Omental fat pad (tissue), 4 donors: Measurements from ENCODE around the gene AFP. TPM values are rescaled to one million over a fixed set of nuclear protein-coding genes. Genes with fewer than 3 reads are reported as not detected.

ENCODE experiments used
- ATAC-seq: fragments of 150-250 bp; one replicate; pipeline ENCODE4 v1.9.1; 2016; ENCODE audit warnings: mild to moderate bottlenecking, moderate library complexity; ENCODE audit not compliant: low FRiP score
- DNase-seq: peaks from one replicate; pipeline ENCODE4 v3.0.0-alpha.2; 2019; ENCODE audit warnings: low spot score
- total RNA-seq, 4 donors: library from RNA; depleted of rRNA; stranded (reverse); fragments of >200 nt; gene quantifications; one replicate each; pipeline ENCODE4 v1.1.0, GENCODE V29; 2016
- TF ChIP-seq, protein P1 (sequence below), 3 donors: fragments of 450-650 bp; IDR thresholded peaks; one replicate each; pipeline ENCODE4 v1.5.1; 2016 to 2017; ENCODE audit warnings: antibody characterized with exemption in 3 of 3, mild to moderate bottlenecking in 3 of 3, moderate library complexity in 2 of 3

The AFP gene
- total RNA-seq, 4 donors from 2014 or later, result not detected

DNA sequence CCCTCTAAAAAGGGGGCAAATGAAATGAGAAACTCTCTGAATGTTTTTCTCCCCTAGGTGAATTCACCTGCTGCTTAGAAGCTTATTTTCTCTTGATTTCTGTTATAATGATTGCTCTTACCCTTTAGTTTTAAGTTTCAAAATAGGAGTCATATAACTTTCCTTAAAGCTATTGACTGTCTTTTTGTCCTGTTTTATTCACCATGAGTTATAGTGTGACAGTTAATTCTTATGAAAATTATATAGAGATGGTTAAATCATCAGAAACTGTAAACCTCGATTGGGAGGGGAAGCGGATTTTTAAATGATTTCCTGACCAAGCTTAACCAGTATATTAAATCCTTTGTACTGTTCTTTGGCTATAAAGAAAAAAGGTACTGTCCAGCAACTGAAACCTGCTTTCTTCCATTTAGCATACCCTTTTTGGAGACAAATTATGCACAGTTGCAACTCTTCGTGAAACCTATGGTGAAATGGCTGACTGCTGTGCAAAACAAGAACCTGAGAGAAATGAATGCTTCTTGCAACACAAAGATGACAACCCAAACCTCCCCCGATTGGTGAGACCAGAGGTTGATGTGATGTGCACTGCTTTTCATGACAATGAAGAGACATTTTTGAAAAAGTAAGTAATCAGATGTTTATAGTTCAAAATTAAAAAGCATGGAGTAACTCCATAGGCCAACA lies 27.7 kb upstream of the AFP start:
- no peak for ATAC-seq
- TF ChIP-seq, protein P1, sequence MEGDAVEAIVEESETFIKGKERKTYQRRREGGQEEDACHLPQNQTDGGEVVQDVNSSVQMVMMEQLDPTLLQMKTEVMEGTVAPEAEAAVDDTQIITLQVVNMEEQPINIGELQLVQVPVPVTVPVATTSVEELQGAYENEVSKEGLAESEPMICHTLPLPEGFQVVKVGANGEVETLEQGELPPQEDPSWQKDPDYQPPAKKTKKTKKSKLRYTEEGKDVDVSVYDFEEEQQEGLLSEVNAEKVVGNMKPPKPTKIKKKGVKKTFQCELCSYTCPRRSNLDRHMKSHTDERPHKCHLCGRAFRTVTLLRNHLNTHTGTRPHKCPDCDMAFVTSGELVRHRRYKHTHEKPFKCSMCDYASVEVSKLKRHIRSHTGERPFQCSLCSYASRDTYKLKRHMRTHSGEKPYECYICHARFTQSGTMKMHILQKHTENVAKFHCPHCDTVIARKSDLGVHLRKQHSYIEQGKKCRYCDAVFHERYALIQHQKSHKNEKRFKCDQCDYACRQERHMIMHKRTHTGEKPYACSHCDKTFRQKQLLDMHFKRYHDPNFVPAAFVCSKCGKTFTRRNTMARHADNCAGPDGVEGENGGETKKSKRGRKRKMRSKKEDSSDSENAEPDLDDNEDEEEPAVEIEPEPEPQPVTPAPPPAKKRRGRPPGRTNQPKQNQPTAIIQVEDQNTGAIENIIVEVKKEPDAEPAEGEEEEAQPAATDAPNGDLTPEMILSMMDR (IDR thresholded peaks at IDR 0.05), result no peak

DNA sequence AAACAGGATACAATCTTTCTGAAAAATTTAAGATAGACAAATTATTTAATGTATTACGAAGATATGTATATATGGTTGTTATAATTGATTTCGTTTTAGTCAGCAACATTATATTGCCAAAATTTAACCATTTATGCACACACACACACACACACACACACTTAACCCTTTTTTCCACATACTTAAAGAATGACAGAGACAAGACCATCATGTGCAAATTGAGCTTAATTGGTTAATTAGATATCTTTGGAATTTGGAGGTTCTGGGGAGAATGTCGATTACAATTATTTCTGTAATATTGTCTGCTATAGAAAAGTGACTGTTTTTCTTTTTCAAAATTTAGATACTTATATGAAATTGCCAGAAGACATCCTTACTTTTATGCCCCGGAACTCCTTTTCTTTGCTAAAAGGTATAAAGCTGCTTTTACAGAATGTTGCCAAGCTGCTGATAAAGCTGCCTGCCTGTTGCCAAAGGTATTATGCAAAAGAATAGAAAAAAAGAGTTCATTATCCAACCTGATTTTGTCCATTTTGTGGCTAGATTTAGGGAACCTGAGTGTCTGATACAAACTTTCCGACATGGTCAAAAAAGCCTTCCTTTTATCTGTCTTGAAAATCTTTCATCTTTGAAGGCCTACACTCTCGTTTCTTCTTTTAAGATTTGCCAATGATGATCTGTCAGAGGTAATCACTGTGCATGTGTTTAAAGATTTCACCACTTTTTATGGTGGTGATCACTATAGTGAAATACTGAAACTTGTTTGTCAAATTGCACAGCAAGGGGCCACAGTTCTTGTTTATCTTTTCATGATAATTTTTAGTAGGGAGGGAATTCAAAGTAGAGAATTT lies 26.8 kb upstream of the AFP start:
- DNase-seq (no peak), ATAC-seq (no peak)
- TF ChIP-seq, protein P1 (IDR thresholded peaks at IDR 0.05), result no peak

More for the DNA sequence above, 27.7 kb upstream of the AFP start:
- no peak for DNase-seq

DNA sequence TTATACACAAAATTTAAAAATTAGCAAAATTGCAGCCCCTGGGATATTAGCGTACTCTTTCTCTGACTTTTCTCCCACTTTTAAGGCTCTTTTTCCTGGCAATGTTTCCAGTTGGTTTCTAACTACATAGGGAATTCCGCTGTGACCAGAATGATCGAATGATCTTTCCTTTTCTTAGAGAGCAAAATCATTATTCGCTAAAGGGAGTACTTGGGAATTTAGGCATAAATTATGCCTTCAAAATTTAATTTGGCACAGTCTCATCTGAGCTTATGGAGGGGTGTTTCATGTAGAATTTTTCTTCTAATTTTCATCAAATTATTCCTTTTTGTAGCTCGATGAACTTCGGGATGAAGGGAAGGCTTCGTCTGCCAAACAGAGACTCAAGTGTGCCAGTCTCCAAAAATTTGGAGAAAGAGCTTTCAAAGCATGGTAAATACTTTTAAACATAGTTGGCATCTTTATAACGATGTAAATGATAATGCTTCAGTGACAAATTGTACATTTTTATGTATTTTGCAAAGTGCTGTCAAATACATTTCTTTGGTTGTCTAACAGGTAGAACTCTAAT lies 26.0 kb upstream of the AFP start:
- ATAC-seq (no peak), DNase-seq (no peak)
- TF ChIP-seq, protein P1 (IDR thresholded peaks at IDR 0.05), result no peak

DNA sequence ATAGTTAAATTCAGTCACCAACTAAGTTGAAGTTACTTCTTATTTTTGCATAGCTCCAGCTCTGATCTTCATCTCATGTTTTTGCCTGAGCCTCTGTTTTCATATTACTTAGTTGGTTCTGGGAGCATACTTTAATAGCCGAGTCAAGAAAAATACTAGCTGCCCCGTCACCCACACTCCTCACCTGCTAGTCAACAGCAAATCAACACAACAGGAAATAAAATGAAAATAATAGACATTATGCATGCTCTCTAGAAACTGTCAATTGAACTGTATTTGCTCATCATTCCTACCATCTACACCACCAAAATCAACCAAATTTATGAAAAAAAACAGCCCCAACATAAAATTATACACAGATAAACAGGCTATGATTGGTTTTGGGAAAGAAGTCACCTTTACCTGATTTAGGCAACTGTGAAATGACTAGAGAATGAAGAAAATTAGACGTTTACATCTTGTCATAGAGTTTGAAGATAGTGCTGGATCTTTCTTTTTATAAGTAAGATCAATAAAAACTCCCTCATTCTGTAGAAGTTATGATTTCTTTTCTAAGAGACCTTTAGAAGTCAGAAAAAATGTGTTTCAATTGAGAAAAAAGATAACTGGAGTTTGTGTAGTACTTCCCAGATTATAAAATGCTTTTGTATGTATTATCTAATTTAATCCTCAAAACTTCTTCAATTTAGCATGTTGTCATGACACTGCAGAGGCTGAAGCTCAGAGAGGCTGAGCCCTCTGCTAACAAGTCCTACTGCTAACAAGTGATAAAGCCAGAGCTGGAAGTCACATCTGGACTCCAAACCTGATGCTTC lies 24.9 kb upstream of the AFP start:
- TF ChIP-seq, protein P1 (IDR thresholded peaks at IDR 0.05), result no peak
- no peak for DNase-seq
- no peak for ATAC-seq

DNA sequence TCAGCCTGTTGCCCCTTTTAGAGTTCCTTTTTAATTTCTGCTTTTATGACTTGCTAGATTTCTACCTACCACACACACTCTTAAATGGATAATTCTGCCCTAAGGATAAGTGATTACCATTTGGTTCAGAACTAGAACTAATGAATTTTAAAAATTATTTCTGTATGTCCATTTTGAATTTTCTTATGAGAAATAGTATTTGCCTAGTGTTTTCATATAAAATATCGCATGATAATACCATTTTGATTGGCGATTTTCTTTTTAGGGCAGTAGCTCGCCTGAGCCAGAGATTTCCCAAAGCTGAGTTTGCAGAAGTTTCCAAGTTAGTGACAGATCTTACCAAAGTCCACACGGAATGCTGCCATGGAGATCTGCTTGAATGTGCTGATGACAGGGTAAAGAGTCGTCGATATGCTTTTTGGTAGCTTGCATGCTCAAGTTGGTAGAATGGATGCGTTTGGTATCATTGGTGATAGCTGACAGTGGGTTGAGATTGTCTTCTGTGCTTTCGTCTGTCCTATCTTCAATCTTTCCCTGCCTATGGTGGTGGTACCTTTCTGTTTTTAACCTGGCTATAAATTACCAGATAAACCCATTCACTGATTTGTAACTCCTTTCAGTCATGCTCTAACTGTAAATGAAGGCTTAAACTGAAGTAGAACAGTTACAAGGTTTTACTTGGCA lies 24.1 kb upstream of the AFP start:
- TF ChIP-seq, protein P1 (IDR thresholded peaks at IDR 0.05), result no peak
- no peak for ATAC-seq

DNA sequence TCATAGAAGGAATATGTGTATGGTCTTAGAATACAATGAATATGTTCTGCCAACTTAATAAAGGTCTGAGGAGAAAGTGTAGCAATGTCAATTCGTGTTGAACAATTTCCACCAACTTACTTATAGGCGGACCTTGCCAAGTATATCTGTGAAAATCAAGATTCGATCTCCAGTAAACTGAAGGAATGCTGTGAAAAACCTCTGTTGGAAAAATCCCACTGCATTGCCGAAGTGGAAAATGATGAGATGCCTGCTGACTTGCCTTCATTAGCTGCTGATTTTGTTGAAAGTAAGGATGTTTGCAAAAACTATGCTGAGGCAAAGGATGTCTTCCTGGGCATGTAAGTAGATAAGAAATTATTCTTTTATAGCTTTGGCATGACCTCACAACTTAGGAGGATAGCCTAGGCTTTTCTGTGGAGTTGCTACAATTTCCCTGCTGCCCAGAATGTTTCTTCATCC lies 22.7 kb upstream of the AFP start:
- ATAC-seq (no peak), DNase-seq (no peak)
- TF ChIP-seq, protein P1 (IDR thresholded peaks at IDR 0.05), result no peak

More for the DNA sequence above, 24.1 kb upstream of the AFP start:
- no peak for DNase-seq
